ENCODE data around the gene ARHGEF4.
A peak's percentile ranks its signal among the peaks of the same experiment; 100 is the strongest.

Gene ARHGEF4

DNA sequence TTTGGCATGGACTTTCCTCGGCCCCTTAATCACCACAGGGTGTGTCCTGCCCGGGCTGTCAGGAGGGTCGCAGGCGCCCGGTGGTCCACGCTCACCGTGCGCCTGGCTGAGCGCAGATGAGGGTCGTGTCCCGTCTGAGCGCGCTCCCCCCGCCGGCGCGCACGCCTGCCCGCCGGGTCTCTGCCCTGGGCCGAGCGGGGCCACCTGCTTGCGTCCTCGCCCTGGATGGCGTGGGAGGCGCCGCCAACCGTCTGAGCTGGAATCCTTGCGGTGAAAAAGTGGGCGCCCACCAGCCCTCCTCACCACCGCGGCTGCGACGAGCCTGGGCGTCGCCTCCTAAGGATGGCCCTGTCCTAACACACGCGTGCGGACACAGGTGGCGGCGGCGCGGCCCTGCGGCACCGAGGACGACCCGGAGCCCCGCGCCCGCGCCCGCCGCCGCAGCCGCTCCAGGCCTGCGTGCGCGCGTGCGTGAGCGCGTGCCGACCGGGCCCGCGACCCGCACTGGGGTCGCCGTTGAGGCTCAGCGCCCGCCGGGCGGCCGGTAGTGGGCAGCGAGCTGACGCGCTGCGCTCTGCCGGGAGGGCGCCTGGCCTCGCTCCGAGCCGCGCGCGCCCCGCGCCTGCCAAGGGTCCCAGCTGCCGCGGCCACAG is 126.6 kb downstream of the ARHGEF4 start:
- no peak overlapping the region for H3K9ac ChIP-seq (ENCODE audit: low read depth, low read length)
- H3K27me3 ChIP-seq (ENCODE audit: control insufficient read depth, insufficient read depth, low read length), result peaks cover 49% of the 10 kb centered on the region
- peak overlapping the region; percentile 18 for H3K4me3 ChIP-seq (ENCODE audit: low read depth, low read length)
- H3K9me3 ChIP-seq (ENCODE audit: control insufficient read depth, insufficient read depth, low read length), result no peaks in the 10 kb centered on the region
- no peaks in the 10 kb centered on the region for H3K36me3 ChIP-seq (ENCODE audit: control insufficient read depth, insufficient read depth, low read length)
- peaks cover 14% of the 10 kb centered on the region for H3K4me1 ChIP-seq (ENCODE audit: control insufficient read depth, insufficient read depth, low read length)

DNA sequence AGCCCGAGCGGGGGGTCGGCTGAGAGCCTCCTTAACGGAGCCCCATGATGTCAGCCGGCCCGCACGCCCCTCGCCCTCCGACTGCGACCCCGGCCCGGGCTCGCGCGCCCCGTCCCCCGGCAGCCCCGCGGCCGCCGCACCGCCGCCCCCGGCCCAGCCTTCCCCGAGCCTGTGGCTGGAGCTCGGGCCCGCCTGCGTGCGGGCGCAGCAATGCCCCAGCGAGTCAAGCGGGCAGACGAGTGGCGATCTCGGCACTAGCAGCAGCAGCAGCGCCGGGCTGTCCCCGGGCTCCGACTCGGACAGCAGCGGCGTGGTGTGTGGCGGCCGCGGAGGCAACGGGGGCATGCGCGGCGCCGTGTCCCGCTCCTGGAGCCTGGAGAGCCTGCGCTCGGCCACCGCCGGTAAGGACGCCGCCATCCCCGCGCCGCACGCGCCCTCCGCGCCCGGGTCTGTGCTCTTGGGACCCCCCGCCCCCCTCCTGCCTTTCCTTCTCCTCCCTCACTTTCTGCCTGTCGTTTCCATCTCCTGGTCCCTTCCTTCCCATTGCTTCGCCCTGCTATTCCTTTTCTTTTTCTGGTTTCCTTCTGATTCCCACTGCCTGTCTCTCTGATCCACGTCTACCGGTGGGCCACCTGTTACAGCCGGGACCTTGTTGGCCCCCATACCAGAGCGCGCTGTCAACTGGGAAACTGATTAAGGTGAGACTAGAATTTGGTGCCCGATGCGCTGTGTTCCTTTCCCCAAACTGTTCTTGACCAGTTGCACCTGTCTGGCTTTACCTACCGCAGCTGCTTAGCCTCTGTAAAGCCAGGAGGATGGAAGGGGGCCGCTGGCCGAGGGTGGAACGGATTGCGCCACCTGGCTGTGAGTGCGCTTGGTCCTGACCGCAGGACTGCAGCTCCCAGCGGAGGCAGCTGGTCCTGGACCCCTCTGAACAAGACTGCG is 127.4 kb downstream of the ARHGEF4 start:
- peaks cover 49% of the 10 kb centered on the region for H3K27me3 ChIP-seq (ENCODE audit: control insufficient read depth, insufficient read depth, low read length)
- no peaks in the 10 kb centered on the region for H3K36me3 ChIP-seq (ENCODE audit: control insufficient read depth, insufficient read depth, low read length)
- no peak overlapping the region for H3K9ac ChIP-seq (ENCODE audit: low read depth, low read length)
- H3K9me3 ChIP-seq (ENCODE audit: control insufficient read depth, insufficient read depth, low read length), result no peaks in the 10 kb centered on the region
- peak overlapping the region; percentile 35 for H3K4me3 ChIP-seq (ENCODE audit: low read depth, low read length)
- peaks cover 14% of the 10 kb centered on the region for H3K4me1 ChIP-seq (ENCODE audit: control insufficient read depth, insufficient read depth, low read length)

DNA sequence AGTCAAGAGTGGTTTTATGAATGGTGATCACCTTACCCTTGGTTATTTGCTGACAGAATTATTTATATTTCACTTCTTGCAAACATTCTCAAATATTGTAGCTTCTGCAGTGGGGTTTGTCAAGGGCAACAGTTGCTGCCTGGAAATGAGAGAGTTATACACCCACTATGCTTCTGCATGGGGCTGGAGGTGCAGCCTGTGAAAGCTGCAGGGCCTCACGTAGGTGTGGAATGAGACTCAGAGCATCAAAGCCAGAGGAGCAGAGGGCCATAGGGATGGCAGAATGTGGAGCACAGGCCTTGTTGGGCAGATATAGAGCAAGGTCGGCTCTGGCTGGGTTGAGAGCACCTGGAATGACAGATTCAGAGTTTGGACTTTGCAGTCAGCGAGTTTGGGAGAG is 128.2 kb downstream of the ARHGEF4 start:
- Histone ChIP-seq H3K36me3 (ENCODE audit: control insufficient read depth, insufficient read depth, low read length) (no peaks in the 10 kb centered on the region), H3K4me3 (ENCODE audit: low read depth, low read length) (no peak overlapping the region), H3K9me3 (ENCODE audit: control insufficient read depth, insufficient read depth, low read length) (no peaks in the 10 kb centered on the region), H3K4me1 (ENCODE audit: control insufficient read depth, insufficient read depth, low read length) (peaks cover 14% of the 10 kb centered on the region), H3K9ac (ENCODE audit: low read depth, low read length) (no peak overlapping the region), H3K27me3 (ENCODE audit: control insufficient read depth, insufficient read depth, low read length) (peaks cover 49% of the 10 kb centered on the region)

DNA sequence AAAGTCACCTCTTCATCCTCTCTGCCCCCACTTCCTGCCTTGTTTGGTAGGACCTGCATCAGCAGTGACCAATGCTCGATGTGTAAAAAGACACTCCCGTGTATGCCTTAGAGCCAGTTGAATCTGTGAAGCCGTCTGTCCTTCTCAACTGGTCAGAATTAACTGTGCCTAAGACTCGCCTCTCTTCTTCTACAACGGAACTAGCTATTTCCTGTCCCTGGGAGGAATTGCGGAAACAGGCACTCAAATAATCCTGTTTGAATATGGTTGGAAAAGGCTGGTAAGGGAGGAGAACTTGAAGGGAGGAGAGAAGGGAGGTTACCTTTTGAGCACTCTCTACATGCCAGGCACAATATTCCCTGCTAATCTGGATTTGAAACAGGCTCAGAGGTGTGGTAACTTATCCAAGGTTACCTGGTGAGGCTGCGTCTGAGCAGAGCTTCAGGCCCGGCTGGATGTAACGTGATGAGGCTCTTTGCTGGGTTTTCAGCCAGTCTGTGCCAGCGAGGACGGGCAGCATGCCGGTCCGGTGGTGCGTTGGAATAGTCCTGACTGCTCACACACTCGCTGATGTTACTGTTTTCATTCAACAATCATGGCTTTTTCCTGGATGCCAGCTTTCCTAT is 129.5 kb downstream of the ARHGEF4 start:
- Histone ChIP-seq H3K4me3 (ENCODE audit: low read depth, low read length) (no peak overlapping the region), H3K9ac (ENCODE audit: low read depth, low read length) (no peak overlapping the region), H3K4me1 (ENCODE audit: control insufficient read depth, insufficient read depth, low read length) (peaks cover 14% of the 10 kb centered on the region), H3K9me3 (ENCODE audit: control insufficient read depth, insufficient read depth, low read length) (no peaks in the 10 kb centered on the region), H3K27me3 (ENCODE audit: control insufficient read depth, insufficient read depth, low read length) (peaks cover 42% of the 10 kb centered on the region), H3K36me3 (ENCODE audit: control insufficient read depth, insufficient read depth, low read length) (no peaks in the 10 kb centered on the region)

DNA sequence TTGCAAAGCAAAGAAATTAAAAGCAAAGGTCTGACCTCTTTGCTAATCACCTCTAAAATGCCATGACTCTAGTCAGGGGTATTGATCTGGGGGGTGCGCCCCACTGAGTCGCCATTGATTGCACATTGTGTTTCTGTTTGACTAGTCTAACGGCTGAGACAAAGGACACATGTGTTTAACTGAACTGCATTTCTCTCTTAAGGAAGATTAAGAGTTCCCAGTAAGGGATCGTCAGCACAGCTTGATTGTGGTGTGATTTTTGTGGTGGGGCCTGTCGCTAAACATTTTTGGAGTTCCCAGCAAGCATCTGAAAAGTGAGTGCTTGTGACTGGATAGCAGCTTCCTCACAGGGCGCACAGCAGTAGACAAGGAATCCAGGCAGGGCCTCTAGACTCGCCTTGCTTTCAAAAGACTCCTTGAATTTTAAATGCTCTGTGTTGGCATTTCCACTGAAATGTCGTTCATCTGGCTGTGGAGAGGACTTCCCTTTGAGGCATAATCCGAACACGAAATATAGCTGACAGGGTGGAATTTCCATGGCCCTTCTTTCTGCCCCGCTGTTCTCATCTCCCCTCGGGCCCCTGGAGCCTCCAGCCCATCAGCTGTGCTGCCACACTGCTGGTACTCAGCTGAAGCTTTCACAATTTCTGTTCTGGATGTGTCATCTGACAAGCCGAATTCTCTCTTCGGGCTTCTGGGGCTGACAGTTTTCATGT is 130.2 kb downstream of the ARHGEF4 start:
- Histone ChIP-seq H3K9me3 (ENCODE audit: control insufficient read depth, insufficient read depth, low read length) (no peaks in the 10 kb centered on the region), H3K27me3 (ENCODE audit: control insufficient read depth, insufficient read depth, low read length) (peaks cover 35% of the 10 kb centered on the region), H3K9ac (ENCODE audit: low read depth, low read length) (no peak overlapping the region), H3K4me1 (ENCODE audit: control insufficient read depth, insufficient read depth, low read length) (peaks cover 14% of the 10 kb centered on the region), H3K36me3 (ENCODE audit: control insufficient read depth, insufficient read depth, low read length) (no peaks in the 10 kb centered on the region), H3K4me3 (ENCODE audit: low read depth, low read length) (no peak overlapping the region)

DNA sequence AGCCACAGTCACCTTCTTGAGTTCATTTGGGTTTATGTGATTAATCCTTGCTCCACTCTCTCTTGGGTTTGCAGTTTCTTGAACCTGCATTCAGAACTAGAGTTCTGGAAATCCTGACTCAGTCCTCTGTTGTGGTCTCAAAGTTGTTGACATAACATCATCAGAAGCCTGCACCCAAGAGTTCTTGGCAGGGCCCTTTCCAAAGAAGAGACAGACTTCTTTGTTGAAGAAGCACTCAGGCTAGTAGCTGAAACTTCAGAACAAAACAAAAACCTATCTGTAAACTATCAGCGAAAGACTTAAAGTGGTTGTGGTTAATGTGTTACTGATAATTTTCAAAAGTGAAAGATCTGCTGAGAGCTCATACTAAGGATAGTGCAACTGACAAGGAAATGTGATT is 135.7 kb downstream of the ARHGEF4 start:
- no peaks in the 10 kb centered on the region for H3K36me3 ChIP-seq (ENCODE audit: control insufficient read depth, insufficient read depth, low read length)
- H3K9ac ChIP-seq (ENCODE audit: low read depth, low read length), result no peak overlapping the region
- H3K9me3 ChIP-seq (ENCODE audit: control insufficient read depth, insufficient read depth, low read length), result no peaks in the 10 kb centered on the region
- H3K4me3 ChIP-seq (ENCODE audit: low read depth, low read length), result no peak overlapping the region
- peaks cover 3% of the 10 kb centered on the region for H3K4me1 ChIP-seq (ENCODE audit: control insufficient read depth, insufficient read depth, low read length)
- no peaks in the 10 kb centered on the region for H3K27me3 ChIP-seq (ENCODE audit: control insufficient read depth, insufficient read depth, low read length)

DNA sequence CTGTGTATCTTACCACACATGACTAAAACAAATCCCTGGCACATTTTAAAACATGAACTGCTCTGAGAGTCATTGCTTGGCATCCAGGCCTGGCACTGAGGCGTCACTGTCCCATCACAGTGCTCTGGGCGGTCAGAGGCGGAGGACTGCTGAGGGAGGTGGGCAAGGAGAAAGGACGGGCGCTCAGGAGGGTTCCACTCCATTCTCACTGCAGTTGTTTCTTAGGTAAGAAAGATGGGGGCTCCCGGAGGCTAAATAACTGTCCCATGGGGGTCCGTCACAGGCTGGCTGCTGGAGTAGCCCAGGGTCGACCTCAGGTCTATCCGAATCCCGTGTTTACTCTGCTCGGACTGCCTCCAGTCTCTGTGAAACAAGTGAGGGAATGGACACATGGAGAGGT is 139.0 kb downstream of the ARHGEF4 start:
- Histone ChIP-seq H3K4me1 (ENCODE audit: control insufficient read depth, insufficient read depth, low read length) (no peaks in the 10 kb centered on the region), H3K27me3 (ENCODE audit: control insufficient read depth, insufficient read depth, low read length) (no peaks in the 10 kb centered on the region), H3K4me3 (ENCODE audit: low read depth, low read length) (no peak overlapping the region), H3K9me3 (ENCODE audit: control insufficient read depth, insufficient read depth, low read length) (no peaks in the 10 kb centered on the region), H3K9ac (ENCODE audit: low read depth, low read length) (no peak overlapping the region), H3K36me3 (ENCODE audit: control insufficient read depth, insufficient read depth, low read length) (no peaks in the 10 kb centered on the region)

DNA sequence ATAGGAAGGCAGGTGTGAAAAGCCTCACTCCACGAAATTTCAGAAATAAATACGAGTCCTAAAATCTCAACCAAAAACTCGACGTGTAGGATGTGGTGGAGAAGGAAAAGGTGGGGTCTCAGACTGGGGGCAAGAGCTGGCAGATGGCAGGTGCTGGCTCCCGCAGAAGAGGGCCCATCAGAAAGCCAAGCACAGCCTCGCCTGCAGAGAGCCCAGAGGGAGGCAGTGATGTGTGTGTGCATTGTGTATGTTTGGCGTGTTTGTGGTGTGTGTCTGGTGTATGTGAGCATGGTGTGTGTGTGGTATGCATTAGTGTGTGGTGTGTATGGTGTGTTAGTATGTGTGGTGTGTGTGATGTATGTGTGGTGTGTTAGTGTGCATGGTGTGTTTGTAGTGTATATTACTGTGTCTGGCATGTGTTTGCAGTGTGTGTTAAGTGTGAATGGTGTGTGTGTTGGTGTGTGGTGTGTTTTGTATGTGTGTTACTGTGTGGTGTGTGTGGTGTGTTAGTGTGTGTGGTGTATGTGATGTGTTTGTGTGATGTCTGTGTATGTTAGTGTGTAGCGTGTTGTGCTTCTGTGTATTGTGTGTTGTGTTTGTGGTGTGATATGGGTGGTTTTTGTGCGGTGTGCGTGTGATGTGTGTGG is 140.0 kb downstream of the ARHGEF4 start:
- H3K4me3 ChIP-seq (ENCODE audit: low read depth, low read length), result no peak overlapping the region
- no peaks in the 10 kb centered on the region for H3K36me3 ChIP-seq (ENCODE audit: control insufficient read depth, insufficient read depth, low read length)
- no peak overlapping the region for H3K9ac ChIP-seq (ENCODE audit: low read depth, low read length)
- H3K27me3 ChIP-seq (ENCODE audit: control insufficient read depth, insufficient read depth, low read length), result no peaks in the 10 kb centered on the region
- no peaks in the 10 kb centered on the region for H3K9me3 ChIP-seq (ENCODE audit: control insufficient read depth, insufficient read depth, low read length)
- H3K4me1 ChIP-seq (ENCODE audit: control insufficient read depth, insufficient read depth, low read length), result no peaks in the 10 kb centered on the region

DNA sequence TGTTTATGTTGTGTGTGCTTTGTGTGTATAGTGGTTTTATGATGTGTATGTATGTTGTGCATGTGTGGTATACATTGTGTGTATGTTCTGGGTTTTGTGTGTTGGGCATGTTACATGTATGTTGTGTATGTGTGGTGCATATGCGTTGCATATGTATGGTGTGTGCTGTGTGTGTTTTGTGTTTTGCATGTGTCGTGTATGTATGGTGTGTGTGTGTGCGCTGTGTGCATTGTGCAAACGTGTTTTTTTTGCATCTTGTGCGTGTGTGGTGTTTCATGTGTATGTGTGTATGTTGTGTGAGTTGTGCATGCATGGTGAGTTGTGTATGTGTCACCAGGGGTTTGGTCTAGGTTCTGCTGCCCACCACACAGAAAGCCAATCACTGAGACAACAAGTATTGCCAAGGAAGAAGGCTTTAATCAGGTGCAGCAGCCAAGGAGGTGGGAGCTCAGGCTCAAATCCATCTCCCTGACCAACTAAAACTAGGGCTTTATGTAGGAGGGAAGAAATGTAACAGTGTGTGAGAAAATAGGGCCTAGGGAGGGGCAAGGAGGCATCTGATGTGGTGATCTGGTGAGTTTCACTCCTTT is 140.8 kb downstream of the ARHGEF4 start:
- H3K4me1 ChIP-seq (ENCODE audit: control insufficient read depth, insufficient read depth, low read length), result no peaks in the 10 kb centered on the region
- no peaks in the 10 kb centered on the region for H3K36me3 ChIP-seq (ENCODE audit: control insufficient read depth, insufficient read depth, low read length)
- H3K27me3 ChIP-seq (ENCODE audit: control insufficient read depth, insufficient read depth, low read length), result no peaks in the 10 kb centered on the region
- H3K9ac ChIP-seq (ENCODE audit: low read depth, low read length), result no peak overlapping the region
- H3K4me3 ChIP-seq (ENCODE audit: low read depth, low read length), result no peak overlapping the region
- H3K9me3 ChIP-seq (ENCODE audit: control insufficient read depth, insufficient read depth, low read length), result no peaks in the 10 kb centered on the region

DNA sequence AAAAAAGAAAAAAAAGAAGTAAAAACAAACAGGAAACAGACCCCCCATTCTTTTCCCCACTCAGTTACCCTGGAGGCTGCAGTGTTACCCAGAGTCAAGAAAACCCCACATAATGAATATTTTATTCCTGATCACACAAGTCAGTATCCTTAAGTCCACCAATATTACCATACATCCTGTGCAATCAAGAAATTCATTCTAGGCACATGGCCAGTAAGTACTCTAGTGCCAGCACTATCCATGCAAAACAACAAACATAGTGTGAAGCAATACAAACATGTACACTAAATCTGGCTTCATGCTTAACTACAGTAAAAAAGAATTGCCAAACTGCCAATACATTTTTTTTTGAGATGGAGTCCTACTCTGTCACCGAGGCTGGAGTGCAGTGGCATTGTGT is 145.0 kb downstream of the ARHGEF4 start:
- Histone ChIP-seq H3K27me3 (ENCODE audit: control insufficient read depth, insufficient read depth, low read length) (no peaks in the 10 kb centered on the region), H3K4me3 (ENCODE audit: low read depth, low read length) (no peak overlapping the region), H3K4me1 (ENCODE audit: control insufficient read depth, insufficient read depth, low read length) (no peaks in the 10 kb centered on the region), H3K9ac (ENCODE audit: low read depth, low read length) (no peak overlapping the region), H3K9me3 (ENCODE audit: control insufficient read depth, insufficient read depth, low read length) (no peaks in the 10 kb centered on the region), H3K36me3 (ENCODE audit: control insufficient read depth, insufficient read depth, low read length) (no peaks in the 10 kb centered on the region)

Measured in iPS-15b (cell line).